GM21717 (cell line): ENCODE results near the gene APEH.

Experiments used
- ATAC-seq: cut with Tn5 transposase; IDR thresholded peaks from one replicate; pipeline ENCODE4 v1.9.1; 2021; ENCODE audit warnings: mild to moderate bottlenecking, moderate library complexity; ENCODE audit not compliant: unreplicated experiment

APEH gene

GRCh38 chr3:49723628-49724551 is 49.7 kb downstream of the APEH start, which contains the start of gene GMPPB:
TSS of gene GMPPB (minus strand) at chr3:49723951. CDS start at chr3:49723726, 225 bp downstream.
- peak; percentile 65 for ATAC-seq

GRCh38 chr3:49724586-49724985 is 50.4 kb downstream of the APEH start:
- no peak for ATAC-seq

- ATAC-seq = no peak
Observed at GRCh38 chr3:49725906-49726681, 51.9 kb downstream of the APEH start.

GRCh38 chr3:49727154-49727923 is 53.2 kb downstream of the APEH start:
- ATAC-seq = no peak

GRCh38 chr3:49727924-49728361 is 53.8 kb downstream of the APEH start:
- ATAC-seq = no peak

- no peak for ATAC-seq
Observed at GRCh38 chr3:49729966-49730609, 55.9 kb downstream of the APEH start.

- ATAC-seq = no peak
Observed at GRCh38 chr3:49732597-49732996, 58.4 kb downstream of the APEH start.

- no peak for ATAC-seq
Observed at GRCh38 chr3:49733551-49733950, 59.4 kb downstream of the APEH start.
